IMR-90 (cell line): ENCODE data around the gene HNRNPD. TPM values are rescaled to one million over a fixed set of nuclear protein-coding genes. Genes with fewer than 3 reads are reported as not detected.

Experiments
- ATAC-seq: fragments of 200-7000 bp; cut with Tn5 transposase; 2 replicates; pipeline ENCODE4 v1.9.1; 2020; ENCODE audit warnings: low read depth, mild to moderate bottlenecking, moderate library complexity
- BruUV-seq: library from RNA; stranded (reverse); fragments of 400-500 nt; replicated peaks from 2 replicates; lab custom pipeline; 2021; lab: Mats Ljungman, UMichigan
- CTCF ChIA-PET: fragments of 300-600 bp; formaldehyde crosslinking; extraction: SDS; loops from one replicate; lab custom pipeline; 2021; ENCODE audit warnings: antibody characterized with exemption; lab: Yijun Ruan, JAX
- POLR2A ChIA-PET: fragments of 300-600 bp; sonication (Branson Sonifier 250); formaldehyde crosslinking; loops from one replicate; lab custom pipeline; 2022; ENCODE audit warnings: antibody characterized with exemption; ENCODE audit not compliant: unreplicated experiment; lab: Charles Lee
- DNase-seq: peaks from one replicate; pipeline ENCODE4 v3.0.0; 2013
- H2AFZ ChIP-seq: replicated peaks from 2 replicates; pipeline ENCODE3; 2013; ENCODE audit warnings: low read length, mild to moderate bottlenecking; ENCODE audit not compliant: poor library complexity
- H2AK5ac ChIP-seq: 2 replicates; pipeline ENCODE4 v1.6.1; 2013; ENCODE audit warnings: low read depth, low read length, inconsistent platforms
- H2AK9ac ChIP-seq: replicated peaks from 2 replicates; pipeline ENCODE3; 2013; ENCODE audit warnings: mild to moderate bottlenecking, low read depth, low read length, moderate library complexity; ENCODE audit not compliant: poor library complexity
- H2BK120ac ChIP-seq: 2 replicates; pipeline ENCODE4 v1.6.1; 2013; ENCODE audit warnings: low read depth, low read length, inconsistent platforms
- H2BK15ac ChIP-seq: 3 replicates; pipeline ENCODE4 v1.6.1; 2013; ENCODE audit warnings: low read depth, low read length, inconsistent platforms
- H2BK20ac ChIP-seq: 2 replicates; pipeline ENCODE4 v1.6.1; 2013; ENCODE audit warnings: low read depth, mild to moderate bottlenecking, inconsistent platforms, low read length, moderate library complexity
- H2BK5ac ChIP-seq: 2 replicates; pipeline ENCODE4 v1.6.1; 2013; ENCODE audit warnings: mild to moderate bottlenecking, low read depth, low read length, inconsistent platforms; ENCODE audit not compliant: poor library complexity, severe bottlenecking
- H3K14ac ChIP-seq: replicated peaks from 2 replicates; pipeline ENCODE4 v1.6.1; 2013; ENCODE audit warnings: low read depth, low read length, inconsistent platforms
- H3K18ac ChIP-seq: 2 replicates; pipeline ENCODE4 v1.6.1; 2013; ENCODE audit warnings: low read depth, low read length, control low read depth
- H3K23ac ChIP-seq: 2 replicates; pipeline ENCODE4 v1.6.1; 2013; ENCODE audit warnings: low read depth, low read length, inconsistent platforms
- H3K27ac ChIP-seq: 2 replicates; pipeline ENCODE4 v1.5.1; 2013; ENCODE audit warnings: mild to moderate bottlenecking, control low read depth, low read length; ENCODE audit not compliant: insufficient read depth
- H3K27me3 ChIP-seq: 2 replicates; pipeline ENCODE4 v1.6.1; 2013; ENCODE audit warnings: low read length; ENCODE audit not compliant: control insufficient read depth, insufficient read depth
- H3K36me3 ChIP-seq: 2 replicates; pipeline ENCODE4 v1.6.1; 2013; ENCODE audit warnings: low read length, mixed read lengths; ENCODE audit not compliant: control insufficient read depth, insufficient read depth
- H3K4ac ChIP-seq: 2 replicates; pipeline ENCODE4 v1.6.1; 2013; ENCODE audit warnings: low read depth, low read length, inconsistent platforms
- H3K4me1 ChIP-seq: 2 replicates; pipeline ENCODE4 v1.6.1; 2013; ENCODE audit warnings: low read length, mixed read lengths; ENCODE audit not compliant: control insufficient read depth, insufficient read depth
- H3K4me2 ChIP-seq: 2 replicates; pipeline ENCODE4 v1.6.1; 2013; ENCODE audit warnings: low read depth, mild to moderate bottlenecking, control low read depth, low read length, moderate library complexity
- H3K4me3 ChIP-seq: 2 replicates; pipeline ENCODE4 v1.5.1; 2013; ENCODE audit warnings: low read depth, mild to moderate bottlenecking, control low read depth, low read length, moderate library complexity; ENCODE audit not compliant: insufficient read depth
- H3K56ac ChIP-seq: 2 replicates; pipeline ENCODE4 v1.6.1; 2013; ENCODE audit warnings: low read length, inconsistent platforms; ENCODE audit not compliant: insufficient read depth; ENCODE audit errors: extremely low read depth
- H3K79me1 ChIP-seq, 2 experiments: 2 replicates each; pipeline ENCODE4 v1.6.1; 2013; ENCODE audit warnings: low read length in 2 of 2, inconsistent platforms in 1 of 2, low read depth in 1 of 2
- H3K9ac ChIP-seq: 2 replicates; pipeline ENCODE4 v1.6.1; 2013; ENCODE audit warnings: low read depth, low read length, control low read depth
- H3K9me1 ChIP-seq: 2 replicates; pipeline ENCODE4 v1.6.1; 2013; ENCODE audit warnings: low read length, inconsistent platforms; ENCODE audit not compliant: insufficient read depth
- H3K9me3 ChIP-seq: 2 replicates; pipeline ENCODE4 v1.6.1; 2013; ENCODE audit warnings: low read length; ENCODE audit not compliant: control insufficient read depth, insufficient read depth
- H4K20me1 ChIP-seq: 2 replicates; pipeline ENCODE4 v1.6.1; 2013; ENCODE audit warnings: low read length, inconsistent platforms; ENCODE audit not compliant: insufficient read depth
- H4K5ac ChIP-seq: 2 replicates; pipeline ENCODE4 v1.6.1; 2013; ENCODE audit warnings: mild to moderate bottlenecking, low read depth, low read length, control low read depth
- H4K8ac ChIP-seq, 2 experiments: 2 replicates each; pipeline ENCODE4 v1.6.1; 2013; ENCODE audit warnings: low read depth in 2 of 2, low read length in 2 of 2, control low read depth in 1 of 2, inconsistent platforms in 1 of 2
- H4K91ac ChIP-seq: 2 replicates; pipeline ENCODE4 v1.6.1; 2013; ENCODE audit warnings: low read depth, low read length, inconsistent platforms; ENCODE audit not compliant: insufficient read depth
- MAFK ChIP-seq: IDR thresholded peaks from 2 replicates; pipeline ENCODE4 v1.6.1; 2012; ENCODE audit warnings: low read depth, low read length, improper control_type of control experiment
- MAZ ChIP-seq: IDR thresholded peaks from 2 replicates; pipeline ENCODE4 v1.6.1; 2012; ENCODE audit warnings: low read depth, mild to moderate bottlenecking, low read length, improper control_type of control experiment, moderate library complexity, borderline replicate concordance
- NFE2L2 ChIP-seq: fragments of 150-350 bp; IDR thresholded peaks from 2 replicates; pipeline ENCODE4 v1.6.1; 2016; ENCODE audit warnings: low read depth, mild to moderate bottlenecking, low read length
- WGBS, 2 experiments: methylation state at CpG; one replicate each; pipeline versions ENCODE4 v1.1.5 to v1.1.7; 2013; ENCODE audit warnings: missing lambda C conversion rate in 2 of 2; ENCODE audit not compliant: insufficient read length in 1 of 2; ENCODE audit errors: extremely low coverage in 2 of 2; 5-methylcytosine and 5-hydroxymethylcytosine counted together
- dilution Hi-C: fragments of 300-500 bp; cut with HindIII; formaldehyde crosslinking; loops from one replicate; pipeline ENCODE4 v1.14.3; 2018; ENCODE audit warnings: low sequenced_read_pairs; ENCODE audit not compliant: unreplicated experiment
- in situ Hi-C: fragments of 300-500 bp; cut with MboI; formaldehyde crosslinking; loops from 3 replicates; pipeline ENCODE4 v1.14.3; 2019; ENCODE audit warnings: low sequenced_read_pairs, inconsistent platforms, mixed read lengths
- intact Hi-C: fragments of 100-400 bp; cut with micrococcal nuclease; formaldehyde crosslinking; loops from 2 replicates; pipeline ENCODE4 v1.10.0; 2022
- polyA plus RNA-seq, 3 experiments: library from polyadenylated mRNA; depleted of rRNA; stranded (reverse); fragments of >200 nt; gene quantifications; 2 replicates each; pipeline ENCODE4 v1.2.3, GENCODE V29; 2012; ENCODE audit warnings: low replicate concordance in 1 of 3
- total RNA-seq: library from RNA; depleted of rRNA; stranded (reverse); fragments of >200 nt; gene quantifications from 2 replicates; pipeline ENCODE4 v1.2.3, GENCODE V29; 2012
- TF ChIP-seq, protein P1 (sequence below): fragments of 150-350 bp; IDR thresholded peaks from 2 replicates; pipeline ENCODE4 v1.6.1; 2017; ENCODE audit warnings: mild to moderate bottlenecking, antibody characterized with exemption, low read length, low read depth

Gene HNRNPD
- total and polyA plus RNA-seq, 2 of the 4 experiments (the other 2 are of a cell fraction), result 9.7 to 142 TPM

DNA sequence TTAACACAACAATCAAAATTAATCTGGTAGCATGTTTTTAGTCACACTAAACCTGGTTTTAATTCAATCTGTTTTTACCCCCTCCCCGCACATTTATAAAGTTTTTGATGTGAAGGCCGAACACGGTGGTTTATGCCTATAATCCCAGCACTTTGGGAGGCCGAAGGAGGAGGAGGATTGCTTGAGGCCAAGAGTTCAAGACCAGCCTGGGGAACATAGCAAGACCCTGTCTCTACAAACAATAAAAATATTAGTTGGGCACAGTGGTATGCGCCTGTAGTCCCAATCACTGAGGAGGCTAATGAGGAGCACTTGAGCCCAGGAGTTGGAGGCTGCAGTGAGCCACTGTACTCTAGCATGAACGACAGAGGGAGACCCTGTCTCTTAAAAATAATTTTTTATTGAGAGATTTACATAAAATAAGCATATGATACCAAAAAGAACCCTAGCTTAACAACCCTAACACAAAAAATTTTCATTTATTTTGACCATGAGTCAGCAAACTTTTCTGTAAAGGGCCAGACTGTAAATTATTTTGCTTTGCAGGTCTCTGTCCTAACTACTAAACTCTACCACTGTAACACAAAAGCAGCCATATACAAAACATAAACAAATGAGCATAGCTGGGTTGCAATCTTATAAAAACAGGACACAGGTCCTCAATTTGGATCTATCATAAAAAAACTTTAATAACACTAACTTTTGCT, 21.5 kb downstream of the HNRNPD start:
- ATAC-seq, result peak; percentile 59
- Histone ChIP-seq H3K27ac (peak overlapping the region; percentile 81; the same call in 1 of the 2 replicates), H3K27me3 (no peaks in the 10 kb centered on the region), H2BK5ac (peak overlapping the region; percentile 18), H3K36me3 (peaks cover 38% of the 10 kb centered on the region), H2BK15ac (no peak overlapping the region), H3K4me1 (peaks cover 3% of the 10 kb centered on the region; the same call in 1 of the 2 replicates), H3K18ac (peak overlapping the region; percentile 68; the same call in 1 of the 2 replicates), H2AK9ac (no peak overlapping the region), H4K91ac (no peak overlapping the region), H4K20me1 (peaks cover 24% of the 10 kb centered on the region; the same call in 1 of the 2 replicates), H3K4me2 (no peak overlapping the region), H3K23ac (no peak overlapping the region), H3K9ac (no peak overlapping the region), H2AK5ac (no peak overlapping the region), H2BK20ac (no peak overlapping the region), H3K56ac (no peak overlapping the region), H2AFZ (no peak overlapping the region), H2BK120ac (no peak overlapping the region), H3K9me1 (no peaks in the 10 kb centered on the region; the same call in 1 of the 2 replicates), H3K79me1 (peaks cover 21 to 44% of the 10 kb centered on the region in 2 experiments), H4K5ac (0 out of 2 replicates have a peak overlapping the region, but pooled peaks have one; percentile 50), H3K4ac (no peak overlapping the region), H3K14ac (no peak overlapping the region), H4K8ac (no peak overlapping the region), H3K4me3 (no peak overlapping the region), H3K9me3 (no peaks in the 10 kb centered on the region)
- dilution Hi-C loops (no loop called here), intact Hi-C loops (no loop called here), in situ Hi-C loops (no loop called here)
- TF ChIP-seq NFE2L2 (peak; percentile 82), MAFK (peak; percentile 70), MAZ (no peak)
- TF ChIP-seq, protein P1, sequence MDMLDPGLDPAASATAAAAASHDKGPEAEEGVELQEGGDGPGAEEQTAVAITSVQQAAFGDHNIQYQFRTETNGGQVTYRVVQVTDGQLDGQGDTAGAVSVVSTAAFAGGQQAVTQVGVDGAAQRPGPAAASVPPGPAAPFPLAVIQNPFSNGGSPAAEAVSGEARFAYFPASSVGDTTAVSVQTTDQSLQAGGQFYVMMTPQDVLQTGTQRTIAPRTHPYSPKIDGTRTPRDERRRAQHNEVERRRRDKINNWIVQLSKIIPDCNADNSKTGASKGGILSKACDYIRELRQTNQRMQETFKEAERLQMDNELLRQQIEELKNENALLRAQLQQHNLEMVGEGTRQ, result no peak
- ChIA-PET CTCF (interaction anchor here (0.5 to 0.8 kb wide), 2 partner anchors 37 to 1299 kb away, joined by 3 read pairs; no protein-coding TSS in a partner anchor), POLR2A (no interaction called here)
- BruUV-seq, result no TSS peak
- DNase-seq, result peak; percentile 5
- 80% methylated on average over 1 of the region's 6 CpGs; no CpG with 5 or more reads in 1 of the 2 experiments for WGBS, 2 experiments
